Ascending aorta (tissue), 2 donors: ENCODE measurements around the gene RASD1. TPM values are rescaled to one million over a fixed set of nuclear protein-coding genes. Genes with fewer than 3 reads are reported as not detected.

Experiments used
- DNase-seq, 2 donors: peaks; one replicate each; pipeline ENCODE4 v3.0.0-alpha.2; 2019; ENCODE audit warnings: low spot score in 2 of 2
- H3K27ac ChIP-seq, 2 donors: fragments of 200-600 bp; sonication (generic); one replicate each; pipeline ENCODE4 v1.5.1; 2016 to 2017; ENCODE audit warnings: mild to moderate bottlenecking in 1 of 2
- H3K27me3 ChIP-seq: fragments of 200-600 bp; sonication (generic); one replicate; pipeline ENCODE4 v1.5.1; 2017
- H3K36me3 ChIP-seq, 2 donors: fragments of 200-600 bp; sonication (generic); one replicate each; pipeline ENCODE4 v1.5.1; 2016
- H3K4me1 ChIP-seq, 2 donors: fragments of 200-600 bp; sonication (generic); one replicate each; pipeline ENCODE4 v1.5.1; 2016 to 2017; ENCODE audit warnings: mild to moderate bottlenecking in 1 of 2
- H3K4me3 ChIP-seq, 2 donors: fragments of 200-600 bp; sonication (generic); one replicate each; pipeline ENCODE4 v1.5.1; 2016 to 2017; ENCODE audit warnings: mild to moderate bottlenecking in 1 of 2
- H3K9me3 ChIP-seq, 2 donors: fragments of 200-600 bp; sonication (generic); one replicate each; pipeline ENCODE4 v1.5.1; 2016
- CTCF ChIP-seq, 3 experiments: fragments of 200-600 bp in 2 of 3; fragments of 450-650 bp in 1 of 3; sonication (generic) in 2 of 3; IDR thresholded peaks; one replicate each; pipeline ENCODE4 v1.5.1; 2016 to 2019; ENCODE audit warnings: antibody characterized with exemption in 3 of 3, mild to moderate bottlenecking in 1 of 3, moderate library complexity in 1 of 3
- intact Hi-C: fragments of 100-400 bp; cut with DNase I; formaldehyde crosslinking; loops from one replicate; pipeline ENCODE4 v1.15.1; 2023
- total RNA-seq: library from RNA; depleted of rRNA; stranded (reverse); fragments of >200 nt; gene quantifications from one replicate; pipeline ENCODE4 v1.1.0, GENCODE V29; 2016

The RASD1 gene
- total RNA-seq, 1 donor from 2014 or later: 293 TPM

DNA sequence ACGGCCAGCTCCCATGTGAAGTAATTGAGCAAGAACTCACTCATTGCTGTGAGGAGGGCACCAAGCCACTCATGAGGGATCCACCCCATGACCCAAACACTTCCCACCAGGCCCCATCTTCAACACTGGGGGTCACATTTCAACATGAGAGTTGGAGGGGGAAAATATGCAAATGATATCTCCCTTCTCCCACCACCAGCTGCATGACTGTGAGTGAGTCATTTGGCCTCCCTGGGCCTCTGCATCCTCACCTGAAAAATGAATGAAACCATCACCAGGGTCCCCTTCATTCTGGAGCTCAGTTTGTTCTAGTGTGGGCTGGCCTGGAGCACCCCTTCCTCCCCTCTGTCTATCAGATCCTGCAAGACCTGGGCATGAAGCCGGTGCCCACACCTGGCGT, 26.2 kb downstream of the RASD1 start:
- no peaks in the 10 kb centered on the region for H3K36me3 ChIP-seq
- no peak for TF ChIP-seq CTCF (IDR thresholded peaks at IDR 0.05)
- no peak overlapping the region for H3K27ac ChIP-seq
- H3K4me3 ChIP-seq: no peak overlapping the region
- intact Hi-C loops: loop anchor here (10.0 kb wide), 1 partner anchor 285 kb away; no protein-coding TSS in a partner anchor
- no peaks in the 10 kb centered on the region for H3K27me3 ChIP-seq
- no peaks in the 10 kb centered on the region for H3K4me1 ChIP-seq
- no peaks in the 10 kb centered on the region for H3K9me3 ChIP-seq
- DNase-seq: no peak

- no peaks in the 10 kb centered on the region for H3K36me3 ChIP-seq
- H3K27me3 ChIP-seq: no peaks in the 10 kb centered on the region
- H3K4me1 ChIP-seq: no peaks in the 10 kb centered on the region
- no peaks in the 10 kb centered on the region for H3K9me3 ChIP-seq
- TF ChIP-seq CTCF (IDR thresholded peaks at IDR 0.05): no peak
- DNase-seq: no peak
- intact Hi-C loops: no loop called here
- H3K4me3 ChIP-seq: no peak overlapping the region
- no peak overlapping the region for H3K27ac ChIP-seq
Measured at GRCh38 chr17:17469358-17469757, 26.8 kb downstream of the RASD1 start.

GRCh38 chr17:17468217-17469010, 27.8 kb downstream of the RASD1 start:
- no peaks in the 10 kb centered on the region for H3K36me3 ChIP-seq
- DNase-seq: no peak
- no peak overlapping the region for H3K4me3 ChIP-seq
- H3K27me3 ChIP-seq: no peaks in the 10 kb centered on the region
- no peak for TF ChIP-seq CTCF (IDR thresholded peaks at IDR 0.05)
- H3K4me1 ChIP-seq: no peaks in the 10 kb centered on the region
- no peak overlapping the region for H3K27ac ChIP-seq
- H3K9me3 ChIP-seq: no peaks in the 10 kb centered on the region
- intact Hi-C loops: no loop called here

GRCh38 chr17:17467720-17468119, 28.5 kb downstream of the RASD1 start:
- intact Hi-C loops: no loop called here

GRCh38 chr17:17467016-17467415, 29.2 kb downstream of the RASD1 start:
- Histone ChIP-seq H3K9me3 (no peaks in the 10 kb centered on the region), H3K27me3 (no peaks in the 10 kb centered on the region), H3K4me3 (no peak overlapping the region), H3K27ac (no peak overlapping the region), H3K4me1 (no peaks in the 10 kb centered on the region), H3K36me3 (no peaks in the 10 kb centered on the region)
- DNase-seq: no peak
- TF ChIP-seq CTCF (IDR thresholded peaks at IDR 0.05): no peak
- intact Hi-C loops: no loop called here

More at GRCh38 chr17:17467720-17468119, 28.5 kb downstream of the RASD1 start:
- TF ChIP-seq CTCF (IDR thresholded peaks at IDR 0.05): no peak
- Histone ChIP-seq H3K9me3 (no peaks in the 10 kb centered on the region), H3K4me3 (no peak overlapping the region), H3K36me3 (no peaks in the 10 kb centered on the region), H3K27ac (no peak overlapping the region), H3K27me3 (no peaks in the 10 kb centered on the region), H3K4me1 (no peaks in the 10 kb centered on the region)
- no peak for DNase-seq
